ENCODE data around the gene KCNK15. TPM values are rescaled to one million over a fixed set of nuclear protein-coding genes. Genes with fewer than 3 reads are reported as not detected.

KCNK15 gene
- total RNA-seq, 2 donors from 2014 or later: 0.21 to 0.27 TPM

DNA sequence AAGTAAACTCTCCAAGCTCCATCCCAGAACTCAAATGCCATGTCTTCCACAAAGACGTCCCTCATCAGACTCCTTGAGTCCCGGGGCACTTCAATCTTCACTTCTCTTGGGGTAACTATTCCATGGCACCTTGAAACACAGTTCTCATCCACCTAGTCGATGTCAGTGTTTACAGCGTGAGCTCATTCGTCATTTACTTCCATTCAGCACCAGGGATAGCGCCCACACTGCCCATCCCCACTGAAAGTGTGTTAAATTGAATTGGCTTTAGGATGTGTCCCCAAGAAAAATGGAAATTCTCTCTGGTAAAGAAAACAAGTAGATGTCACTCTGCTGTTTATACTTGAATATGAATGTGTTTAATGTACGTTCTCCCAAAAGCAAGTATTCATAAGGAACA lies 31.3 kb downstream of the KCNK15 start:
- intact Hi-C loops (cut with DNase I): no loop called here
- Histone ChIP-seq H3K9ac (ENCODE audit: low read depth in 2 of 2, low read length in 2 of 2) (no peak overlapping the region), H3K9me3 (no peaks in the 10 kb centered on the region), H3K27ac (no peak overlapping the region), H3K36me3 (no peaks in the 10 kb centered on the region), H3K4me1 (no peaks in the 10 kb centered on the region), H3K27me3 (no peaks in the 10 kb centered on the region), H3K4me3 (no peak overlapping the region)
- TF ChIP-seq, protein P1, sequence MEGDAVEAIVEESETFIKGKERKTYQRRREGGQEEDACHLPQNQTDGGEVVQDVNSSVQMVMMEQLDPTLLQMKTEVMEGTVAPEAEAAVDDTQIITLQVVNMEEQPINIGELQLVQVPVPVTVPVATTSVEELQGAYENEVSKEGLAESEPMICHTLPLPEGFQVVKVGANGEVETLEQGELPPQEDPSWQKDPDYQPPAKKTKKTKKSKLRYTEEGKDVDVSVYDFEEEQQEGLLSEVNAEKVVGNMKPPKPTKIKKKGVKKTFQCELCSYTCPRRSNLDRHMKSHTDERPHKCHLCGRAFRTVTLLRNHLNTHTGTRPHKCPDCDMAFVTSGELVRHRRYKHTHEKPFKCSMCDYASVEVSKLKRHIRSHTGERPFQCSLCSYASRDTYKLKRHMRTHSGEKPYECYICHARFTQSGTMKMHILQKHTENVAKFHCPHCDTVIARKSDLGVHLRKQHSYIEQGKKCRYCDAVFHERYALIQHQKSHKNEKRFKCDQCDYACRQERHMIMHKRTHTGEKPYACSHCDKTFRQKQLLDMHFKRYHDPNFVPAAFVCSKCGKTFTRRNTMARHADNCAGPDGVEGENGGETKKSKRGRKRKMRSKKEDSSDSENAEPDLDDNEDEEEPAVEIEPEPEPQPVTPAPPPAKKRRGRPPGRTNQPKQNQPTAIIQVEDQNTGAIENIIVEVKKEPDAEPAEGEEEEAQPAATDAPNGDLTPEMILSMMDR (IDR thresholded peaks at IDR 0.05): no peak
- DNase-seq: no peak

DNA sequence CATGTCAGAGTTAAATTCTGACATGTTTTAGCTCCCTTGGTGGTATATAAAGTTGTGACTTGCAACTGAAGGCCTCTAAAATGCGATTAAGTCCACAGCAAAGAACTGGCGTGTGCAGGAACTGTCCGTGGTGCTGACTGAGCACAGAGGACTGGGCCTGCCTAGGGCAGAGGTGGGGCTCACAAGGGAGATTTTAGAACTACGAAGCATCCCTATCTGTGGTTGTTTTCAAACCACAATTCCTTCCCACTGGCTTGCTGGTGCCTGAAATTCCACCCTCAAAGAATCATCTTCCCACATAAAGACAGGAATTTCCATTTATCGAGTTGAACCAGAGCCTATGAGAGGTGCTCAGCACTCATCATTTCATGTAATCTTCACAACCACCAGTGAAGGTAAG lies 34.6 kb downstream of the KCNK15 start:
- Histone ChIP-seq H3K36me3 (no peaks in the 10 kb centered on the region), H3K9me3 (no peaks in the 10 kb centered on the region), H3K9ac (ENCODE audit: low read depth in 2 of 2, low read length in 2 of 2) (no peak overlapping the region), H3K27ac (no peak overlapping the region), H3K4me1 (no peaks in the 10 kb centered on the region), H3K4me3 (no peak overlapping the region), H3K27me3 (no peaks in the 10 kb centered on the region)
- intact Hi-C loops (cut with DNase I): no loop called here
- TF ChIP-seq, protein P1 (IDR thresholded peaks at IDR 0.05): no peak
- no peak for DNase-seq

DNA sequence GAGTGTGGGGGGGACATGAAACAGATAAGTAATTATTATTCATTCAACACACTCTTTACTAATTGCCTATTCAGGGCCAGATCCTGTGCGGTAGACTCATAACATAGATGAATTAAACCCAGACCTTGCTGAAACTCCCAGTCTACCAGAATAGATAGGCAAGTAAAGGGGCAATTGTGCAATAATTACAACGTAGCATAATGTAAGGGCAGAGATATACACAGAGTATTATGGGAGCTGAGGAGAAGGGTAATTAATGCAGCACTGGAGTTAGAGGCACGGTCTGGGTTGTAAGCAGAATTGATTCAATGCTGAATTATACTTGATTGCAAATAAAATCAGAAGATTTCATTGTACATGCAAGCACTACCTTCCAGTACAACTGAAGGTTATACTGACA lies 35.5 kb downstream of the KCNK15 start:
- TF ChIP-seq, protein P1 (IDR thresholded peaks at IDR 0.05): no peak
- no peaks in the 10 kb centered on the region for H3K36me3 ChIP-seq
- intact Hi-C loops (cut with DNase I): no loop called here
- no peak overlapping the region for H3K4me3 ChIP-seq
- H3K4me1 ChIP-seq: no peaks in the 10 kb centered on the region
- H3K27me3 ChIP-seq: no peaks in the 10 kb centered on the region
- no peak overlapping the region for H3K27ac ChIP-seq
- no peak for DNase-seq
- H3K9me3 ChIP-seq: no peaks in the 10 kb centered on the region
- no peak overlapping the region for H3K9ac ChIP-seq (ENCODE audit: low read depth in 2 of 2, low read length in 2 of 2)

- Histone ChIP-seq H3K9me3 (no peaks in the 10 kb centered on the region), H3K27me3 (no peaks in the 10 kb centered on the region), H3K9ac (ENCODE audit: low read depth in 2 of 2, low read length in 2 of 2) (no peak overlapping the region), H3K36me3 (no peaks in the 10 kb centered on the region), H3K4me3 (no peak overlapping the region), H3K4me1 (no peaks in the 10 kb centered on the region), H3K27ac (no peak overlapping the region)
- intact Hi-C loops (cut with DNase I): no loop called here
- TF ChIP-seq, protein P1 (IDR thresholded peaks at IDR 0.05): no peak
- DNase-seq: no peak
These were observed 36.1 kb downstream of the KCNK15 start for GRCh38 chr20:44781791-44782190.

DNA sequence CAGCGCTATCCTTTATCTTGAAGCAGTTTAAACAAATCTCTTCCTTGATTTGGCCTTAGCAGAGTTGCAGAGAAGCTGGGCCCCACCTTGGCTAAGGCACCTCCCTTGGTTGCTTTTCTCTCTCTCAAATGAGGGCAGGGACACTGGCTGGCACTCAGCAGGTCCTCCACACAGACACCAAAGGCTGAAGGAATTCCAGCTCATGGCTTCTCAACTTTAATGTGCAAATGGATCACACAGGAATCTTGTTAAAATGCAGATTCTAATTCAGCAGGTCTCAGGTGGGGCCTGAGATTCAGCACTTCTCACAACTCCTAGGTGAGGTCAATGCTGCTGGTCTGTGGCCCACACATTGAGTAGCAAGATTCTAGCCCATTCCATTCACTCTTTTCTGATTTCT lies 39.0 kb downstream of the KCNK15 start:
- Histone ChIP-seq H3K36me3 (no peaks in the 10 kb centered on the region), H3K9me3 (no peaks in the 10 kb centered on the region), H3K4me3 (no peak overlapping the region), H3K27ac (no peak overlapping the region), H3K4me1 (no peaks in the 10 kb centered on the region), H3K27me3 (no peaks in the 10 kb centered on the region), H3K9ac (ENCODE audit: low read depth in 2 of 2, low read length in 2 of 2) (no peak overlapping the region)
- TF ChIP-seq, protein P1 (IDR thresholded peaks at IDR 0.05): no peak
- no peak for DNase-seq
- intact Hi-C loops (cut with DNase I): no loop called here

- H3K9ac ChIP-seq (ENCODE audit: low read depth in 2 of 2, low read length in 2 of 2): no peak overlapping the region
- no peaks in the 10 kb centered on the region for H3K4me1 ChIP-seq
- intact Hi-C loops (cut with DNase I): no loop called here
- no peaks in the 10 kb centered on the region for H3K36me3 ChIP-seq
- H3K27ac ChIP-seq: no peak overlapping the region
- no peaks in the 10 kb centered on the region for H3K9me3 ChIP-seq
- no peak for DNase-seq
- TF ChIP-seq, protein P1 (IDR thresholded peaks at IDR 0.05): no peak
- H3K27me3 ChIP-seq: no peaks in the 10 kb centered on the region
- H3K4me3 ChIP-seq: no peak overlapping the region
These were observed 40.1 kb downstream of the KCNK15 start for GRCh38 chr20:44785768-44786167.
